WTC11 (cell line): ENCODE data around the gene ARHGAP10.

Experiments
- ETV6 ChIP-seq: sonication (generic); formaldehyde crosslinking; IDR thresholded peaks from 2 replicates; pipeline ENCODE4 v1.8.1; 2022; ENCODE audit warnings: mild to moderate bottlenecking, missing genetic modification reagents
- FOXP1 ChIP-seq: sonication (generic); formaldehyde crosslinking; IDR thresholded peaks from 2 replicates; pipeline ENCODE4 v1.8.0; 2022; ENCODE audit warnings: missing genetic modification reagents, mild to moderate bottlenecking, moderate library complexity, borderline replicate concordance
- NFE2L1 ChIP-seq: sonication (generic); formaldehyde crosslinking; IDR thresholded peaks from 2 replicates; pipeline ENCODE4 v1.8.1; 2023; ENCODE audit warnings: missing genetic modification reagents
- TCF7 ChIP-seq: sonication (generic); formaldehyde crosslinking; IDR thresholded peaks from 2 replicates; pipeline ENCODE4 v1.8.0; 2022; ENCODE audit warnings: mild to moderate bottlenecking, low read depth, missing genetic modification reagents, moderate library complexity
- TF ChIP-seq, protein P1 (sequence below): fragments of 200-600 bp; IDR thresholded peaks from 2 replicates; pipeline ENCODE4 v1.8.0; 2022; ENCODE audit warnings: antibody characterized with exemption

DNA sequence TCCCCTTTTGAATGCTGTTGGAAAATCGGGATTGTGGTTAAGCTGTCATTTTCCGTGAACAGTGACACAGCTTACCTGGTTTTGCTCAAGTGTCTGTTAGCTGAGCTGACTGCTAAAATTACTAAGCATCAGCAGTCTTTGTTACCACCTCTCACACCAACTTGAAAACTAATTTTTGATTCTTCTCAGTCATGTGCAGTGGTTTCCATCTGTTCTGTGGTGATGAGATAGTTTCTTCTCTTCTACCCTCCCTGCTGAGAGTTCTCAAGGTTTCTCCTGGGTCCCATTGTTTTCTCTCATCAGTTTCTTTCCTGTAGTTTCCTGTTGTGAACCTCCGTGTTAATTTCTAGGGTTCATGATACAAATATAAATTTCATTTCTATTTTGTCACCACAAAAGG is 225.6 kb downstream of the ARHGAP10 start:
- TF ChIP-seq, protein P1, sequence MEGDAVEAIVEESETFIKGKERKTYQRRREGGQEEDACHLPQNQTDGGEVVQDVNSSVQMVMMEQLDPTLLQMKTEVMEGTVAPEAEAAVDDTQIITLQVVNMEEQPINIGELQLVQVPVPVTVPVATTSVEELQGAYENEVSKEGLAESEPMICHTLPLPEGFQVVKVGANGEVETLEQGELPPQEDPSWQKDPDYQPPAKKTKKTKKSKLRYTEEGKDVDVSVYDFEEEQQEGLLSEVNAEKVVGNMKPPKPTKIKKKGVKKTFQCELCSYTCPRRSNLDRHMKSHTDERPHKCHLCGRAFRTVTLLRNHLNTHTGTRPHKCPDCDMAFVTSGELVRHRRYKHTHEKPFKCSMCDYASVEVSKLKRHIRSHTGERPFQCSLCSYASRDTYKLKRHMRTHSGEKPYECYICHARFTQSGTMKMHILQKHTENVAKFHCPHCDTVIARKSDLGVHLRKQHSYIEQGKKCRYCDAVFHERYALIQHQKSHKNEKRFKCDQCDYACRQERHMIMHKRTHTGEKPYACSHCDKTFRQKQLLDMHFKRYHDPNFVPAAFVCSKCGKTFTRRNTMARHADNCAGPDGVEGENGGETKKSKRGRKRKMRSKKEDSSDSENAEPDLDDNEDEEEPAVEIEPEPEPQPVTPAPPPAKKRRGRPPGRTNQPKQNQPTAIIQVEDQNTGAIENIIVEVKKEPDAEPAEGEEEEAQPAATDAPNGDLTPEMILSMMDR, result no peak
- TF ChIP-seq ETV6 (no peak), NFE2L1 (CRISPR knock-in tag) (no peak), TCF7 (CRISPR knock-in tag) (no peak), FOXP1 (CRISPR knock-in tag) (no peak)
